Measurements from ENCODE around the gene TBC1D4.
"Not testable (repeated sequence)": the region's sequence is repeated elsewhere in the genome, so short reads cannot be mapped to it uniquely, and the experiment has no call there.

The TBC1D4 gene

GRCh38 chr13:75325711-75326110 lies 156.3 kb downstream of the TBC1D4 start:
- DNase-seq (ENCODE audit: low spot score) = no peak

- no peak for DNase-seq (ENCODE audit: low spot score)
Measured at GRCh38 chr13:75324413-75324940, 157.5 kb downstream of the TBC1D4 start.

- DNase-seq (ENCODE audit: low spot score) = no peak
Measured at GRCh38 chr13:75321084-75321483, 160.9 kb downstream of the TBC1D4 start.

- no peak for DNase-seq (ENCODE audit: low spot score)
Measured at GRCh38 chr13:75319254-75319653, 162.7 kb downstream of the TBC1D4 start.

- DNase-seq (ENCODE audit: low spot score) = no peak
Measured at GRCh38 chr13:75318138-75318833, 163.7 kb downstream of the TBC1D4 start.

GRCh38 chr13:75316427-75316826 lies 165.5 kb downstream of the TBC1D4 start:
- no peak for DNase-seq (ENCODE audit: low spot score)

GRCh38 chr13:75312884-75313520 lies 169.0 kb downstream of the TBC1D4 start:
- DNase-seq (ENCODE audit: low spot score) = no peak

- no peak for DNase-seq (ENCODE audit: low spot score)
Measured at GRCh38 chr13:75309981-75310580, 171.9 kb downstream of the TBC1D4 start.

GRCh38 chr13:75308222-75308621 lies 173.7 kb downstream of the TBC1D4 start:
- DNase-seq (ENCODE audit: low spot score) = no peak

GRCh38 chr13:75307370-75307949 lies 174.5 kb downstream of the TBC1D4 start:
- DNase-seq (ENCODE audit: low spot score) = no peak

- not testable (repeated sequence) for DNase-seq (ENCODE audit: low spot score)
Measured at GRCh38 chr13:75306967-75307366, 175.0 kb downstream of the TBC1D4 start.

- DNase-seq (ENCODE audit: low spot score) = no peak
Measured at GRCh38 chr13:75305059-75305458, 176.9 kb downstream of the TBC1D4 start.

- DNase-seq (ENCODE audit: low spot score) = no peak
Measured at GRCh38 chr13:75303263-75303662, 178.7 kb downstream of the TBC1D4 start.

GRCh38 chr13:75302071-75302698 lies 179.8 kb downstream of the TBC1D4 start:
- no peak for DNase-seq (ENCODE audit: low spot score)

GRCh38 chr13:75299913-75300862 lies 181.8 kb downstream of the TBC1D4 start:
- DNase-seq (ENCODE audit: low spot score) = no peak

GRCh38 chr13:75299246-75299645 lies 182.7 kb downstream of the TBC1D4 start:
- no peak for DNase-seq (ENCODE audit: low spot score)

- DNase-seq (ENCODE audit: low spot score) = no peak
Measured at GRCh38 chr13:75296641-75297040, 185.3 kb downstream of the TBC1D4 start.

- DNase-seq (ENCODE audit: low spot score) = no peak
Measured at GRCh38 chr13:75295201-75295600, 186.8 kb downstream of the TBC1D4 start.

- DNase-seq (ENCODE audit: low spot score) = no peak
Measured at GRCh38 chr13:75294110-75294509, 187.9 kb downstream of the TBC1D4 start.

- no peak for DNase-seq (ENCODE audit: low spot score)
Measured at GRCh38 chr13:75285310-75285709, 196.7 kb downstream of the TBC1D4 start.

GRCh38 chr13:75279834-75280369 lies 202.1 kb downstream of the TBC1D4 start:
- no peak for DNase-seq (ENCODE audit: low spot score)
